GM20431 (cell line): ENCODE measurements around the gene PUS7.
"Not testable (repeated sequence)": the region's sequence is repeated elsewhere in the genome, so short reads cannot be mapped to it uniquely, and the experiment has no call there.

Experiments
- in situ Hi-C: fragments of 300-500 bp; cut with MseI, MboI; formaldehyde crosslinking; loops from one replicate; pipeline ENCODE4 v1.15.0; 2020; ENCODE audit warnings: low sequenced_read_pairs; ENCODE audit not compliant: unreplicated experiment

The PUS7 gene

DNA sequence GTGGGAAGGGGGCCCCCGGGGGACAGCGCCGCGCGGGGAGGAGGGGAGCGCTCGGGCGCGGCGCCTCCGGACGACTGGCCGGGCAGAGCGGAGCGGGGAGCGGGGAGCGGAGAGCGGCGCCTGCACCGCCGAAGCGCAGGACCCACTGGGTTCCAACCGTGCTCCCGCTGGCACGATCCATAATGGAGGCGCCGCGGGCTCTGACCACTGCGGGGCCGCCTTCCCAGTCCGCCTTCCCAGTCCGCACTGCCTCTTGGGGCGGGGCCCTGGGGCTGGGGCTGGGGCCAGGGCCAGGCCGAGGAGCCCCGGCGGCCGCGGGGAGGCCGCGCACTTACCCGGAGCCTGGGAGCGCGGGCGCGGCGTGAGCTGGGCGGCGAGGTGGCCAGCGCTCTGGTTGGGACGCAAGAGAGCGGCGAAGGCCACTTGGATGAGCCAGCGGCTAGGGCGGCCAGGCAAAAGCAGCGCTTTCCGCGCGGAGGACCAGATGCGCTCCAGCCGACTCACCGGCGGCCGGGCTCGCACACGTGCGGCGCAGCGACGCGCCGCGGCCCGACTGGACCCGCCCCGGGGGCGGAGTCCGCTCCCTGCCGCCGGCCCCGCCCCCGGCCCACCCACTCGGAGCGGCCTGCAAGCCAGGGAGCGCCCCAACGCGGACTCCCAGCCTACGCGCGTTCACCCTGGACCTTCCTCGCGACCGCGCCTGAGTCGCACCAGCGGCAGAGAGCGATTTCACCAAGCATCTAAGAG is at the start of gene PUS7:
Gene PUS7, minus strand, starts transcription at position 555 of the 747 bp plus-strand sequence. CDS start 13,759 bp downstream, outside the sequence.
- in situ Hi-C loops: no loop called here

DNA sequence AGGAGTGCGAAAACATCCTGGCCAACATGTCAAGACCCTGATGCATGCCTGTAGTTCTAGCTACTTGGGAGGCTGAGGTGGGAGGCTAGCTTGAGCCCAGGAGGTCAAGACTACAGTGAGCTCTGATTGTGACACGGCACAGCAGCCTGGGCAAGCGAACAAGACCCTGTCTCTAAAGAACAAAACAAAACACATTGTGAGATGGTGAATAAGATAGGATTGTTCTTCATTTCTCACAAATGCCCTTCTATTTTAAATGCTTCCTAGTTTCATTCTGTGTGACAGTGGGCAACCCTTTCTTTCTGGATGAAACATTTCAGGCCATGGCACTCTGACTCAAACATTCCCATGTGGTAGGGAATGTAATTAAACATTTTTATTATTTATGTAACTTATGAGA is 45.8 kb upstream of the PUS7 start:
- in situ Hi-C loops: no loop called here

DNA sequence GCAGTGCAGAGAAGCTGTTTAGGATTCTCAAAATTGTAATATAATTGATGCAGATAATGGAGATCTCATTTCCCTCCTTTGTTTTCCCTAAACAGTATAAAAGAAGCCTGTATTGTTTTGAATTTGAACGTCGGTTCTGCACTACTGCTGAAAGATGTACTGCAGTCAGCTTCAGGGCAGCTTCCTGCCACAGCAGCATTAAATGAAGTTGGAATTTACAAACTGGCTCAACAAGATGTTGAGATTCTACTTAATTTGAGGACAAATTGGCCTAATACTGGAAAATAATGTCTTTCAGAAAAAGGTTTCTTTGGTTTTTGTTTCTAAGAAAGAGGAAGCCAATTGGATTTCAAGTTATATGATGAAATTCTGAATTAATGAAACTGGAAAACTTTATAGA is 45.0 kb upstream of the PUS7 start:
- in situ Hi-C loops: no loop called here

- in situ Hi-C loops: no loop called here
Measured at GRCh38 chr7:105565190-105565589, 43.1 kb upstream of the PUS7 start.

DNA sequence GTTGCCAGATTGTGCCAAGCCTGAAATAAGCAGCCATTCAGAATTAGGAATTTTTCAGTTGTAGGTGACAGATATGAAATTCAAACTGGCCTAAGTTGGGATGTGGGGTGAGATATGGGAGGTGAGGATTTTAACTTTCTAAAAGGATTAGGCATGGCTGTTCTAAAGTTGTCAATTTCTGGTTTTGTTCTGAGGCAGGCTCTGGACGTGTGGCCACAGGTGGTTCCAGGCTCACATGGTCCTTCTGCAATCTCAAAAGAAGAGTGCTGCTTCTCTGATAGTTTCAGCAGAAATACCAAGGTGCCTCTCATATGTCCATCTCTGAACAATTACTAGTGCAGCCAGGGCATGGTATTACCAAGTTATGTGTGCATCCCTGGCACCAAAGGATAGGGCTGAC is 37.9 kb upstream of the PUS7 start:
- in situ Hi-C loops: no loop called here

DNA sequence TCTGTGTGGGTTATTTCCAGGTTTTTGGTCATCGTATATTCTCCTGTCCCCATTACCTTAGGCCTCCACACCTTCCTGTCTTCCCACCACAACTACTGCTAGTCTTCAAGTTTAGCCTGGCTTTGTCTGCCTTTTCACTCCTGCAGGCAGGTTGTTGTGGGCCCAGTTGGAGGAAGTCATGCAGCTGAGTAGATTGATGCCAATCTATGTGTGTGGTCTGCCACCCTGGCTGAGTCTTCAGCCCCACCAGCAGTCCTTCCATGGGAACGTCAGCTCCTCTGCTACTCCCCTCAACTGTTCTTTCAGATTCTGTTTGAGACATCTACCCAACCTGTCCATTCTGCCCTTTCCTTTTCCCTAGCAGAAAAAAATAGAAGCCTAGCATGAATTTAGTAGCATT is 16.3 kb upstream of the PUS7 start:
- in situ Hi-C loops: no loop called here

GRCh38 chr7:105532709-105533460 is 10.8 kb upstream of the PUS7 start:
- in situ Hi-C loops: no loop called here

DNA sequence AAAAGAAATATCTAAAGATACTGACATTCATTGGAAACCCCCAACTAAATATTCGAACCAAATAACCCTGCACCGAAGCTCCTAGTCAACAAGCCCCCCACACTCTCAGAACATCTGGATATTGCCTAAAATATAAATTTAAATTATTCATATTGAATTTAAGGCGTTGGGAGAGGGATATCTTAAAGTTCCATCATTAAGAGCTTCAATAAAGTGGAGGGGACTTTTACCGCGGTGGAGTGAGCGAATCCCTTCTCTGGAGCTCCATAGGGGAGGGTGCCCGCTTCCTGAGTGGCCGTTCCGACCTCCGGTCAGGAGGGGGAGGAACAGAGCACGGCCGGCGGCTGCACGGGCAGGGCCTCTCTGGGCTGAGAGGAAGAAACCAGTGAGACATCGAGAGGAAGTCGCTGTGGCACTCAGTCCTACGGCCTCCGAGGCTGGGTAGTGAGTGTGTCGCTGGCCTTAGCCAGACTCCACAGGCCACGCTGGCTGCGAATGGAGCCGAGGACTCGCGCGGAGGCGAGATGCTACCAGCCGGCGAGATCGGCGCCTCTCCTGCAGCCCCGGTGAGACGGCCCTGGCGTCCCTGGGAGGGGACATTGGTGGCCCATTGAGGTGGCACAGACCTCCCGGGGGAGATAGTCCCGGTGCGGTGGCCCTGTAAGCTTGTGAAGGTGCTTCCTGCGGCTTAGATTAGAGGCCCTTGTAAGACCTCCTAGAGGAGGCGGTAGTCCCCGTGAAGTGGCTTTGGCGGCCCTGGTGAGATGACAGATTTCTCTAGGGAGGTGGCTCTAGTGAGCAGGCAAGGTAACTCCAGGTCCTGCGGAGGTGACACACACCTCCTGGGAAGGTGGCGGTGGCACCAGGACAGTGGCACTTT is 10.0 kb upstream of the PUS7 start, which contains the start of gene RINT1:
Gene RINT1, plus strand, starts transcription at position 410 of the 880 bp plus-strand sequence. Its CDS starts 115 bp downstream, at position 525.
- in situ Hi-C loops: no loop called here

- in situ Hi-C loops: no loop called here
Measured at GRCh38 chr7:105530546-105530945, 8.5 kb upstream of the PUS7 start.

- in situ Hi-C loops: no loop called here
Measured at GRCh38 chr7:105530126-105530525, 8.1 kb upstream of the PUS7 start.

GRCh38 chr7:105527737-105528136 is 5.7 kb upstream of the PUS7 start:
- in situ Hi-C loops: not testable (repeated sequence)

- in situ Hi-C loops: no loop called here
Measured at GRCh38 chr7:105524840-105525239, 2.8 kb upstream of the PUS7 start.

- in situ Hi-C loops: not testable (repeated sequence)
Measured at GRCh38 chr7:105524423-105524822, 2.4 kb upstream of the PUS7 start.

GRCh38 chr7:105521027-105521716 is 899 bp downstream of the PUS7 start:
- in situ Hi-C loops: no loop called here

DNA sequence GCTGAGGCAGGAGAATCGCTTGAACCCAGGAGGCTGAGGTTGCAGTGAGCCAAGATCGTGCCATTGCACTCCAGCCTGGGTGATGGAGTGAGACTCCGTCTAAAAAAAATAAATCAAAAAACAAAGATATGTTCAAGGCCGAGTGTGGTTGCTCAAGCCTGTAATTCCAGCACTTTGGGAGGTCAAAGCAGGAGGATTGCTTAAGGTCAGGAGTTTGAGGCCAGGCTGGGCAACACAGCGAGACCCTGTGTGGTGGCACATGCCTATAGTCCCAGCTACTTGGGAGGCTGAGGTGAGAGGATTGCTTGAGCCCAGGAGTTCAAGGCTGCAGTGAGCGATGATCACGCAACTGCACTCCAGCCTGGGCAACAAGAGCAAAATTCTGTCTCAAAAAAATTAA is 1.5 kb downstream of the PUS7 start:
- in situ Hi-C loops: not testable (repeated sequence)

- in situ Hi-C loops: no loop called here
Measured at GRCh38 chr7:105519353-105519752, 2.7 kb downstream of the PUS7 start.

DNA sequence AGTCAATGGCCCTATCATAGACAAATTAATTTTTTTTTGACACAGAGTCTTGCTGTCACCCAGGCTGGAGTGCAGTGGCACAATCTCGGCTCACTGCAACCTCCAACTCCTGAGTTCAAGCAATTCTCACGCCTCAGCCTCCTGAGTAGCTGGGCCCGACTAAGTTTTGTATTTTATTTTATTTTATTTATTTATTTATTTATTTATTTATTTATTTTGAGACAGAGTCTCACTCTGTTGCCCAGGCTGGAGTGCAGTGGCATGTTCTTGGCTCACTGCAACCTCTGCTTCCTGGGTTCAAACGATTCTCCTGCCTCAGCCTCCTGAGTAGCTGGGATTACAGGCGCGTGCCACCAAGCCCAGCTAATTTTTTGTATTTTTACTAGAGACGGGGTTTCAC is 6.5 kb downstream of the PUS7 start:
- in situ Hi-C loops: not testable (repeated sequence)

GRCh38 chr7:105512926-105513526 is 9.0 kb downstream of the PUS7 start:
- in situ Hi-C loops: no loop called here

DNA sequence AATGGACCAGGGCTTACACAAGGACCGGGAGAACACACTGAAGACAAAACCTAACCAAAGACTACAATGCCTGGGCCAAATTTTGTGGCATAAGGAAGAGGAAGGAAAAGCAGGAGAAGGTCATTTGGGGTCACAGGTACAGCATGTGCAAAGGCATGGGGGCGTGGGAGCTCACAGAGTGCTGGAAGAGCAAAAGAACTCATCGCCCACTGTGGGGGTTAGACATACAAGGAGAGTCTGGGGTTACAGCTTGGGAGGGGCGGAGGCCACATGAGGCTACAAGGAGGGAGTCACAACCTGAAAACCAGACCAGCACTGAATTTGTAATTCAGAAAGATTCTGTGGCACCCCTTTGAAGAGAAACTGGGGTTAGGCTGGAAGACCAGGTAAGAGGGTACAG is 9.7 kb downstream of the PUS7 start:
- in situ Hi-C loops: no loop called here
